OCI-LY7 (cell line): ENCODE results near the gene FBXL14. TPM values are rescaled to one million over a fixed set of nuclear protein-coding genes. Genes with fewer than 3 reads are reported as not detected.

Experiments used
- BruUV-seq: library from RNA; stranded (reverse); fragments of 400-500 nt; replicated peaks from 2 replicates; lab custom pipeline; 2021; lab: Mats Ljungman, UMichigan
- CTCF ChIA-PET: fragments of 300-600 bp; sonication (Branson Sonifier 250); formaldehyde crosslinking; loops from one replicate; lab custom pipeline; 2022; ENCODE audit warnings: antibody characterized with exemption; ENCODE audit not compliant: unreplicated experiment; lab: Charles Lee
- POLR2A ChIA-PET: fragments of 300-600 bp; sonication (Branson Sonifier 250); formaldehyde crosslinking; loops from one replicate; lab custom pipeline; 2022; ENCODE audit warnings: antibody characterized with exemption; lab: Charles Lee
- DNase-seq: peaks from one replicate; pipeline ENCODE4 v3.0.0-alpha.2; 2015; ENCODE audit warnings: low spot score
- H2AFZ ChIP-seq: fragments of 200-600 bp; sonication (generic), shearing (Covaris generic); 2 replicates; pipeline ENCODE4 v1.6.1; 2014; ENCODE audit warnings: mild to moderate bottlenecking, antibody characterized with exemption, low read length, moderate library complexity
- H3K27ac ChIP-seq: fragments of 200-600 bp; sonication (generic); 2 replicates; pipeline ENCODE4 v1.5.1; 2014; ENCODE audit warnings: mixed run types, low read depth, mild to moderate bottlenecking, moderate library complexity, low read length, inconsistent platforms; ENCODE audit not compliant: poor library complexity, severe bottlenecking
- H3K36me3 ChIP-seq: fragments of 200-600 bp; sonication (generic); 2 replicates; pipeline ENCODE4 v1.6.1; 2014; ENCODE audit warnings: mild to moderate bottlenecking, antibody characterized with exemption, low read length, moderate library complexity, mixed read lengths; ENCODE audit not compliant: insufficient read depth
- H3K4me1 ChIP-seq: fragments of 200-600 bp; sonication (generic); 2 replicates; pipeline ENCODE4 v1.5.1; 2014; ENCODE audit warnings: mild to moderate bottlenecking, low read length; ENCODE audit not compliant: insufficient read depth, poor library complexity, severe bottlenecking
- H3K4me2 ChIP-seq: fragments of 200-600 bp; sonication (generic); 2 replicates; pipeline ENCODE4 v1.6.1; 2014; ENCODE audit warnings: mild to moderate bottlenecking, low read length
- H3K4me3 ChIP-seq: fragments of 200-600 bp; sonication (generic); 2 replicates; pipeline ENCODE4 v1.5.1; 2014; ENCODE audit warnings: mild to moderate bottlenecking, low read depth, low read length; ENCODE audit not compliant: poor library complexity, severe bottlenecking
- H3K79me2 ChIP-seq: fragments of 200-600 bp; sonication (generic); 2 replicates; pipeline ENCODE4 v1.6.1; 2016; ENCODE audit warnings: low read depth, mild to moderate bottlenecking, low read length, moderate library complexity, mixed read lengths; ENCODE audit not compliant: insufficient read depth
- H3K9me2 ChIP-seq: fragments of 200-600 bp; sonication (generic); 2 replicates; pipeline ENCODE4 v1.6.1; 2016; ENCODE audit warnings: mild to moderate bottlenecking, low read length, mixed read lengths; ENCODE audit not compliant: insufficient read depth
- H3K9me3 ChIP-seq: fragments of 200-600 bp; sonication (generic); 2 replicates; pipeline ENCODE4 v1.6.1; 2014; ENCODE audit warnings: mild to moderate bottlenecking, mixed run types, low read length, mixed read lengths
- H4K20me1 ChIP-seq: fragments of 200-600 bp; sonication (generic); 2 replicates; pipeline ENCODE4 v1.6.1; 2014; ENCODE audit warnings: mild to moderate bottlenecking, antibody characterized with exemption, low read length, moderate library complexity, mixed read lengths; ENCODE audit not compliant: insufficient read depth
- EZH2phosphoT487 ChIP-seq: fragments of 200-600 bp; sonication (generic); IDR thresholded peaks from 2 replicates; pipeline ENCODE4 v1.6.1; 2018; ENCODE audit warnings: low read depth, borderline replicate concordance, mild to moderate bottlenecking, mixed run types, antibody characterized with exemption, low read length, moderate library complexity, mixed read lengths
- intact Hi-C: fragments of 100-400 bp; cut with micrococcal nuclease; formaldehyde crosslinking; loops from one replicate; pipeline ENCODE4 v1.10.0; 2022; ENCODE audit not compliant: unreplicated experiment
- total RNA-seq, 2 experiments: library from RNA; depleted of rRNA in 1 of 2; stranded (reverse); fragments of >200 nt in 1 of 2; shearing (Covaris generic) in 1 of 2; gene quantifications; 2 replicates each; pipeline ENCODE4 v1.2.3, GENCODE V29; 2014 to 2022
- TF ChIP-seq, protein P1 (sequence below): fragments of 200-600 bp; sonication (generic); conservative IDR thresholded peaks from 2 replicates; pipeline ENCODE4 v1.5.1; 2014; ENCODE audit warnings: mild to moderate bottlenecking, antibody characterized with exemption, low read length, moderate library complexity, mixed read lengths

FBXL14 gene
- total RNA-seq, 2 experiments from 2014 or later, result 33.4 to 45.5 TPM

DNA sequence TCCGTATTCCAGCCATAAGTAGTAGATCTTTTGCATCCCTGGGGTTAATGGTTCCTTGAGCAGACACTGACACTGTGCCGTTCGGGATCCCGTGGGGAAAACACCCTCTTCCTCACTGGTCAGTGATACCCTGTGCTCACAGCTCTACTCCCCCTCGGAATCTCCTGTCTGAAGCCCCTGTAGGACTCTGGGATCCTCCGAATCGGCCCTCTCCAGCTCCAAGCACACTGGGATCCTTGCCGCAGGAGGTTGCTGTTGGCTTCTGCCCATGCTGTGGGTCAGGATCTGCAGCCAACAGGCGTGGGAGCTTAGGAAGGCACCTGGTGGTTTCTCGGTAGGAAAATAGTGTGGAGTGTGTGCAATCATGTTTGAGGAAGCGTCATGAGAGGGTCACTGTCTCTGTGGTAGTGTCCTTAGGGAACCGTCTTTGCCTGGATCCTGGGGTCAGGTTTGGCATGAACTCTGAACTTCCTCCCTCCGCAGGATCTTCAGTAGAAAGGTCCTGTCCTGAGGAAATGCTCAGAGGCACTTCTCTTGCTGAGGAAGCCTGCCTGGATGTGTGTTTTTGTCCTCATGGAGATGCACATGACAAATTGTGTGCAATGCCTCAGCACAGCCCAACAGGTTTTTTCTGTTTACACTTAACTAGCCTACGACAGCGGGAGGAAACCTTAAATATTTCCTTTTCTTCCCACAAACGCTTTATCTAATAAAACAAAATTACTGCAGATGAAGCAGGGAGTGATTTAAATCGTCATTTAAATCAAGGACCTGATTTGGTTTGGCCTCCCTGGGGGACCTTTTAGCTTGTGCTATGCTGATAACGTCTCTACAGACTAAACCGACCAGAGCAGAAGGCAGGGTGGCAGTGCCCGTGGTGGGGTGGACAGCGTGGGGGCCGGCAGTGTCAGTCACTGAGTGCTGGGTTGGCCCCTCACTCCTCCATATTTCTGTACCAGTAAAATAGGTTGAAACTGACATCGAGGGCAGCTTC, 18.7 kb downstream of the FBXL14 start:
- ChIA-PET CTCF (no interaction called here), POLR2A (interaction anchor here (0.7 to 1.4 kb wide), 3 partner anchors 14 to 630 kb away, joined by 3 to 4 read pairs (median 3); no protein-coding TSS in a partner anchor)
- intact Hi-C loops, result no loop called here
- Histone ChIP-seq H2AFZ (no peak overlapping the region), H4K20me1 (no peaks in the 10 kb centered on the region), H3K27ac (no peak overlapping the region), H3K4me3 (no peak overlapping the region), H3K79me2 (no peaks in the 10 kb centered on the region), H3K4me2 (no peak overlapping the region), H3K36me3 (no peaks in the 10 kb centered on the region), H3K9me3 (no peaks in the 10 kb centered on the region), H3K4me1 (no peaks in the 10 kb centered on the region), H3K9me2 (no peaks in the 10 kb centered on the region)
- no peak for DNase-seq
- TF ChIP-seq, protein P1, sequence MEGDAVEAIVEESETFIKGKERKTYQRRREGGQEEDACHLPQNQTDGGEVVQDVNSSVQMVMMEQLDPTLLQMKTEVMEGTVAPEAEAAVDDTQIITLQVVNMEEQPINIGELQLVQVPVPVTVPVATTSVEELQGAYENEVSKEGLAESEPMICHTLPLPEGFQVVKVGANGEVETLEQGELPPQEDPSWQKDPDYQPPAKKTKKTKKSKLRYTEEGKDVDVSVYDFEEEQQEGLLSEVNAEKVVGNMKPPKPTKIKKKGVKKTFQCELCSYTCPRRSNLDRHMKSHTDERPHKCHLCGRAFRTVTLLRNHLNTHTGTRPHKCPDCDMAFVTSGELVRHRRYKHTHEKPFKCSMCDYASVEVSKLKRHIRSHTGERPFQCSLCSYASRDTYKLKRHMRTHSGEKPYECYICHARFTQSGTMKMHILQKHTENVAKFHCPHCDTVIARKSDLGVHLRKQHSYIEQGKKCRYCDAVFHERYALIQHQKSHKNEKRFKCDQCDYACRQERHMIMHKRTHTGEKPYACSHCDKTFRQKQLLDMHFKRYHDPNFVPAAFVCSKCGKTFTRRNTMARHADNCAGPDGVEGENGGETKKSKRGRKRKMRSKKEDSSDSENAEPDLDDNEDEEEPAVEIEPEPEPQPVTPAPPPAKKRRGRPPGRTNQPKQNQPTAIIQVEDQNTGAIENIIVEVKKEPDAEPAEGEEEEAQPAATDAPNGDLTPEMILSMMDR, result no peak
- no peak for TF ChIP-seq EZH2phosphoT487
- no TSS peak for BruUV-seq

DNA sequence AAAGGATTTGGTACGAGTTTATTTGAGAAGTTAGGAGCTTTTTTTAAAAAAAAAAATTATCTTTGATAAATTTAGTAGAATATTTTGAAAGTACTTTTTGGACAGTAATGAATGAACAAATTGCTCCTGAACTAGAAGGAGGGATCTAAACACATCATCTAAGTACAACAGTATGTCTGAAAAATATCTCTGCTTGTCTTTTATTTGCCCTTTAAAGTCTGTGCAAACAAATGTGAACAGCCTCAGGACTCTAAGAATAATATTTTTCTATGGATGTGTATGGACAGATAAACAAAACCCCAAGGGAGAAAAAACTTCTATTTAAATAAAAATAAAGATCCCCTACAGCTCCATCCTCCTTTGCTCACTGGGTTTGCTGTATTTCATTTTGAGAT, 19.5 kb downstream of the FBXL14 start:
- Histone ChIP-seq H3K4me3 (no peak overlapping the region), H2AFZ (no peak overlapping the region), H3K4me1 (no peaks in the 10 kb centered on the region), H3K9me3 (no peaks in the 10 kb centered on the region), H3K27ac (no peak overlapping the region), H3K9me2 (no peaks in the 10 kb centered on the region), H3K4me2 (no peak overlapping the region), H3K79me2 (no peaks in the 10 kb centered on the region), H3K36me3 (no peaks in the 10 kb centered on the region), H4K20me1 (no peaks in the 10 kb centered on the region)
- CTCF ChIA-PET, result no interaction called here
- intact Hi-C loops, result no loop called here
- no TSS peak for BruUV-seq
- POLR2A ChIA-PET, result interaction anchor here (0.7 to 1.4 kb wide), 3 partner anchors 13 to 629 kb away, joined by 3 to 9 read pairs (median 4); no protein-coding TSS in a partner anchor
- DNase-seq, result no peak
- TF ChIP-seq, protein P1, result no peak
